HG03432 (cell line): ENCODE data around the gene UPF3A.
"Not testable (repeated sequence)": the region's sequence is repeated elsewhere in the genome, so short reads cannot be mapped to it uniquely, and the experiment has no call there.

Source experiments
- ATAC-seq: cut with Tn5 transposase; IDR thresholded peaks from one replicate; pipeline ENCODE4 v1.9.1; 2021; ENCODE audit warnings: mild to moderate bottlenecking, moderate library complexity; ENCODE audit not compliant: unreplicated experiment

Gene UPF3A

GRCh38 chr13:114281351-114282040 lies at the start of gene UPF3A:
TSS of gene UPF3A (plus strand) at chr13:114281601. CDS start at chr13:114281640, 39 bp downstream.
- peak; percentile 73 for ATAC-seq

- no peak for ATAC-seq
Measured at GRCh38 chr13:114231886-114232285, 49.5 kb upstream of the UPF3A start.

- no peak for ATAC-seq
Measured at GRCh38 chr13:114234266-114234644, 47.1 kb upstream of the UPF3A start.

GRCh38 chr13:114234645-114235421 lies 46.6 kb upstream of the UPF3A start, which contains the start of gene CDC16:
TSS of gene CDC16 (plus strand) at chr13:114234897. CDS start at chr13:114235085, 188 bp downstream.
- peak; percentile 92 for ATAC-seq

GRCh38 chr13:114235697-114236096 lies 45.7 kb upstream of the UPF3A start:
- ATAC-seq: no peak

- ATAC-seq: no peak
Measured at GRCh38 chr13:114236227-114236626, 45.2 kb upstream of the UPF3A start.

GRCh38 chr13:114237415-114238112 lies 43.8 kb upstream of the UPF3A start:
- no peak for ATAC-seq

GRCh38 chr13:114241918-114242317 lies 39.5 kb upstream of the UPF3A start:
- ATAC-seq: no peak

GRCh38 chr13:114243971-114244370 lies 37.4 kb upstream of the UPF3A start:
- no peak for ATAC-seq

- no peak for ATAC-seq
Measured at GRCh38 chr13:114244637-114245036, 36.8 kb upstream of the UPF3A start.

GRCh38 chr13:114248011-114248410 lies 33.4 kb upstream of the UPF3A start:
- ATAC-seq: no peak

GRCh38 chr13:114249077-114249476 lies 32.3 kb upstream of the UPF3A start:
- no peak for ATAC-seq

GRCh38 chr13:114251639-114252440 lies 29.6 kb upstream of the UPF3A start:
- ATAC-seq: not testable (repeated sequence)

- no peak for ATAC-seq
Measured at GRCh38 chr13:114256547-114256946, 24.9 kb upstream of the UPF3A start.

- no peak for ATAC-seq
Measured at GRCh38 chr13:114257014-114257413, 24.4 kb upstream of the UPF3A start.

GRCh38 chr13:114258589-114258988 lies 22.8 kb upstream of the UPF3A start:
- ATAC-seq: no peak

- ATAC-seq: no peak
Measured at GRCh38 chr13:114259374-114259773, 22.0 kb upstream of the UPF3A start.

GRCh38 chr13:114259974-114260373 lies 21.4 kb upstream of the UPF3A start:
- ATAC-seq: no peak

- no peak for ATAC-seq
Measured at GRCh38 chr13:114260814-114261213, 20.6 kb upstream of the UPF3A start.

GRCh38 chr13:114261328-114261965 lies 20.0 kb upstream of the UPF3A start:
- no peak for ATAC-seq
